MM.1S (cell line): ENCODE measurements around the gene COL9A2.

Source experiments
- EZH2 ChIP-seq: fragments of 300-600 bp; sonication (generic); optimal IDR thresholded peaks from 2 replicates; pipeline ENCODE3; 2017; ENCODE audit warnings: low read depth, mild to moderate bottlenecking, antibody characterized with exemption, low read length, mixed read lengths
- TF ChIP-seq, protein P1 (sequence below): fragments of 300-600 bp; sonication (generic); IDR thresholded peaks from 2 replicates; pipeline ENCODE4 v1.5.1; 2016; ENCODE audit warnings: antibody characterized with exemption, low read length, mixed read lengths

DNA sequence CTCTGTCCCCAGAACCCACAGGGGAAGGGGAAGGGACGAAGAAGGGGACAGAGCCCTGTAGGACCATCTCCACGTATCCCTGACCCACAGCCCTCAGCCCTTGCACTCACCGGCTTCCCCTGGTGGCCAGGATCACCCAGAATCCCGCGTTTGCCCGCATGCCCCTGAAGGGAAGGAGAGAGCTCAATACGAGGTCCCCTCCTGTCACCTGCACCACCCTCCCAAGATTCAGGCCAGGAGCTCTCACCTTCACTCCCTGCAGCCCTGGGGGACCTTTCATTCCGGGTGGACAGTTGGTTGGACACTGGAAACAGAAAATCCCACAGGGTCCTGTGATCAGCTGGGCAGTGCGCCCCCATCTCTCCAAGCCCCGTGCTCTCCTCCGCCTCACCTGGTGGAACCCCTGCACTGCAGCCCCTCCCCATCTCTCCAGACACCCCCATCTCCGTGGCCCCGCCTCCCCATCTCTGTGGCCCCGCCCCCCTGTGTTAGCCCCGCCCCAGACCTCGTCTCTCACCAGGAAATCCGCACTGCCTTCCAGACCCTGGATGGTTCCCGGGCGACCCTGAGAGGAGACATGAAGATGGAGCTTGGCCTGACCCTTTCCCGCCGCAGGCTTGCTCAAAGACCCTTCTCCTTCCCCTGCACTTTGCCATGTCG, 6.0 kb downstream of the COL9A2 start:
- TF ChIP-seq, protein P1, sequence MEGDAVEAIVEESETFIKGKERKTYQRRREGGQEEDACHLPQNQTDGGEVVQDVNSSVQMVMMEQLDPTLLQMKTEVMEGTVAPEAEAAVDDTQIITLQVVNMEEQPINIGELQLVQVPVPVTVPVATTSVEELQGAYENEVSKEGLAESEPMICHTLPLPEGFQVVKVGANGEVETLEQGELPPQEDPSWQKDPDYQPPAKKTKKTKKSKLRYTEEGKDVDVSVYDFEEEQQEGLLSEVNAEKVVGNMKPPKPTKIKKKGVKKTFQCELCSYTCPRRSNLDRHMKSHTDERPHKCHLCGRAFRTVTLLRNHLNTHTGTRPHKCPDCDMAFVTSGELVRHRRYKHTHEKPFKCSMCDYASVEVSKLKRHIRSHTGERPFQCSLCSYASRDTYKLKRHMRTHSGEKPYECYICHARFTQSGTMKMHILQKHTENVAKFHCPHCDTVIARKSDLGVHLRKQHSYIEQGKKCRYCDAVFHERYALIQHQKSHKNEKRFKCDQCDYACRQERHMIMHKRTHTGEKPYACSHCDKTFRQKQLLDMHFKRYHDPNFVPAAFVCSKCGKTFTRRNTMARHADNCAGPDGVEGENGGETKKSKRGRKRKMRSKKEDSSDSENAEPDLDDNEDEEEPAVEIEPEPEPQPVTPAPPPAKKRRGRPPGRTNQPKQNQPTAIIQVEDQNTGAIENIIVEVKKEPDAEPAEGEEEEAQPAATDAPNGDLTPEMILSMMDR, result peak; percentile 8; the same call in 1 of the 2 replicates
- TF ChIP-seq EZH2, result no peak
